Measurements from ENCODE around the gene RAB11FIP4. TPM values are rescaled to one million over a fixed set of nuclear protein-coding genes. Genes with fewer than 3 reads are reported as not detected.
A peak's percentile ranks its signal among the peaks of the same experiment; 100 is the strongest.

RAB11FIP4 gene
- total and polyA plus RNA-seq, 3 donors from 2014 or later: 44.3 to 104 (median 90.2) TPM

DNA sequence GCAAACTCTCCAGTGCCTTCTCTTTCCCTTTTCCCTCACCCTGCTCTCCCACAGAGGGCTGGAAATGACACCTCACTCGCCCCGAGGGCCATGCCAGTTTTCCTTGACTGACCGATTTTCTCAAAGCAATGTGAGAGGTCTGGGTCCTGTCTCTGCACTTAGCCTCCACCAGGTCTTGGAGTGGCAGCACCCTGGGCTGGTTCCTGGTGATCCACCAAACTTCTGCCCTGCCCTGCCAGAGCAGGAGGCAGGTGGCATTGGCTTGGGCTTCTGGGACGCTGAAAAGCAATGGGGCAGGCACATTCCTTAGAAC, 97.5 kb downstream of the RAB11FIP4 start:
- 25 to 35% methylated on average over 4 of the region's 4 CpGs for WGBS, 2 donors
- no peak for TF ChIP-seq POLR2A (IDR thresholded peaks at IDR 0.05)
- TF ChIP-seq, protein P1, sequence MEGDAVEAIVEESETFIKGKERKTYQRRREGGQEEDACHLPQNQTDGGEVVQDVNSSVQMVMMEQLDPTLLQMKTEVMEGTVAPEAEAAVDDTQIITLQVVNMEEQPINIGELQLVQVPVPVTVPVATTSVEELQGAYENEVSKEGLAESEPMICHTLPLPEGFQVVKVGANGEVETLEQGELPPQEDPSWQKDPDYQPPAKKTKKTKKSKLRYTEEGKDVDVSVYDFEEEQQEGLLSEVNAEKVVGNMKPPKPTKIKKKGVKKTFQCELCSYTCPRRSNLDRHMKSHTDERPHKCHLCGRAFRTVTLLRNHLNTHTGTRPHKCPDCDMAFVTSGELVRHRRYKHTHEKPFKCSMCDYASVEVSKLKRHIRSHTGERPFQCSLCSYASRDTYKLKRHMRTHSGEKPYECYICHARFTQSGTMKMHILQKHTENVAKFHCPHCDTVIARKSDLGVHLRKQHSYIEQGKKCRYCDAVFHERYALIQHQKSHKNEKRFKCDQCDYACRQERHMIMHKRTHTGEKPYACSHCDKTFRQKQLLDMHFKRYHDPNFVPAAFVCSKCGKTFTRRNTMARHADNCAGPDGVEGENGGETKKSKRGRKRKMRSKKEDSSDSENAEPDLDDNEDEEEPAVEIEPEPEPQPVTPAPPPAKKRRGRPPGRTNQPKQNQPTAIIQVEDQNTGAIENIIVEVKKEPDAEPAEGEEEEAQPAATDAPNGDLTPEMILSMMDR (IDR thresholded peaks at IDR 0.05): no peak
- Histone ChIP-seq H3K4me1 (peaks cover 8% of the 10 kb centered on the region), H3K9me3 (no peaks in the 10 kb centered on the region), H3K27ac (no peak overlapping the region), H3K27me3 (no peaks in the 10 kb centered on the region), H3K4me3 (peak overlapping the region; percentile 57 to 64), H3K36me3 (ENCODE audit: low read depth, missing control alignments) (no peaks in the 10 kb centered on the region)
- no peak for DNase-seq
- intact Hi-C loops (cut with DNase I; ENCODE audit: low total_unique reads): no loop called here

- H3K4me3 ChIP-seq: peak overlapping the region in 1 of 2 donors; percentile 64
- H3K27me3 ChIP-seq: no peaks in the 10 kb centered on the region
- H3K27ac ChIP-seq: no peak overlapping the region
- H3K9me3 ChIP-seq: no peaks in the 10 kb centered on the region
- peaks cover 8% of the 10 kb centered on the region for H3K4me1 ChIP-seq
- WGBS, 2 donors: 52 to 62% methylated on average over 16 of the region's 16 CpGs
- TF ChIP-seq POLR2A (IDR thresholded peaks at IDR 0.05): no peak
- TF ChIP-seq, protein P1 (IDR thresholded peaks at IDR 0.05): no peak
- no peaks in the 10 kb centered on the region for H3K36me3 ChIP-seq (ENCODE audit: low read depth, missing control alignments)
- intact Hi-C loops (cut with DNase I; ENCODE audit: low total_unique reads): no loop called here
- no peak for DNase-seq
Measured at GRCh38 chr17:31489295-31490018, 98.0 kb downstream of the RAB11FIP4 start.

- TF ChIP-seq, protein P1 (IDR thresholded peaks at IDR 0.05): no peak
- no peak for TF ChIP-seq POLR2A (IDR thresholded peaks at IDR 0.05)
- no peak overlapping the region for H3K4me3 ChIP-seq
- no peaks in the 10 kb centered on the region for H3K9me3 ChIP-seq
- no peak overlapping the region for H3K27ac ChIP-seq
- peaks cover 8% of the 10 kb centered on the region for H3K4me1 ChIP-seq
- H3K27me3 ChIP-seq: no peaks in the 10 kb centered on the region
- H3K36me3 ChIP-seq (ENCODE audit: low read depth, missing control alignments): no peaks in the 10 kb centered on the region
- intact Hi-C loops (cut with DNase I; ENCODE audit: low total_unique reads): no loop called here
- no peak for DNase-seq
- 69 to 79% methylated on average over 9 of the region's 9 CpGs for WGBS, 2 donors
Measured at GRCh38 chr17:31490019-31490650, 98.7 kb downstream of the RAB11FIP4 start.

DNA sequence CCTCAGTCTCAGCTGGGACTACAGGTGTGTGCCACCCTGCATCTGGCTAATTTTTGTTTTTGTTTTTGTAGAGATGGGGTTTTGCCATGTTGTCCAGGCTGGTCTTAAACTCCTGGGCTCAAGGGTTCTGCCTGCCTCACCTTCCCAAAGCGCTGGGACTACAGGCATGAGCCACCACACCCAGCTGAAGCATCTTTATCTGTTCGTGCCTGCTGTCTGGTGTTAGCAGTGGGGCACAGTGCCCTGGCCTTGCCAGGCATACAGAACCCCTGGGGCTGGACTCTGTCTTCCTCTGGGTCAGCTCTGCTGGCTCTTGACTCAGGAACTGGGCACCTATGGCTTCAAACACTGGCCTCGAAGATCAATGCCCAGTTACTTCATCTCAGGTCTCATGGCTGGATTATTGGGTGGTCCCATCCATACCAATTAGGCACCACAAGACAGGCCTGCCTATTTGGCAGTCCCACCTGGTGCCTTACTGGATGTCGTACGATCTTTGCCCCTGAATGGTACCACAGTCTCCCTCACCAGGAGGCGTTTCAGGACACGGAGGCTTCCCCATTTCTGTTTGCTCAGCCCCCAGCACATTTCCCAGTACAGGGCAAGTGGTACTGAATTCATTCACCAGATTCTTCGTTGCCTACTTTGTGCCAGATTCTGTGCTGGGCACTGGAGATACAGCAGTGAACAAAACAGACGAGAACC, 99.3 kb downstream of the RAB11FIP4 start:
- 85 to 97% methylated on average over 9 of the region's 9 CpGs for WGBS, 2 donors
- Histone ChIP-seq H3K4me3 (no peak overlapping the region), H3K27me3 (no peaks in the 10 kb centered on the region), H3K4me1 (peaks cover 8% of the 10 kb centered on the region), H3K36me3 (ENCODE audit: low read depth, missing control alignments) (no peaks in the 10 kb centered on the region), H3K9me3 (no peaks in the 10 kb centered on the region), H3K27ac (no peak overlapping the region)
- no peak for TF ChIP-seq POLR2A (IDR thresholded peaks at IDR 0.05)
- TF ChIP-seq, protein P1 (IDR thresholded peaks at IDR 0.05): no peak
- intact Hi-C loops (cut with DNase I; ENCODE audit: low total_unique reads): no loop called here
- no peak for DNase-seq
